Kasumi-1 (cell line): ENCODE data around the gene ARID1B.

Experiments
- DNase-seq, 2 experiments: peaks; one replicate each; lab custom pipeline; 2025; lab: John Stamatoyannopoulos, UW

Gene ARID1B

GRCh38 chr6:157226761-157227160, 449.6 kb downstream of the ARID1B start:
- DNase-seq, result no peak

GRCh38 chr6:157227202-157228166, 450.3 kb downstream of the ARID1B start:
- peak; percentile 26 to 45 for DNase-seq

- DNase-seq, result no peak
Observed at GRCh38 chr6:157228426-157229131, 451.4 kb downstream of the ARID1B start.

GRCh38 chr6:157229132-157229618, 452.0 kb downstream of the ARID1B start:
- DNase-seq, result no peak

- DNase-seq, result no peak
Observed at GRCh38 chr6:157229713-157230112, 452.5 kb downstream of the ARID1B start.

- no peak for DNase-seq
Observed at GRCh38 chr6:157230910-157231309, 453.7 kb downstream of the ARID1B start.

- no peak for DNase-seq
Observed at GRCh38 chr6:157232161-157232895, 455.1 kb downstream of the ARID1B start.

GRCh38 chr6:157233156-157233555, 456.0 kb downstream of the ARID1B start:
- DNase-seq, result no peak

GRCh38 chr6:157233686-157234085, 456.5 kb downstream of the ARID1B start:
- DNase-seq, result no peak

- DNase-seq, result peak; percentile 56 to 68
Observed at GRCh38 chr6:157235600-157236039, 458.4 kb downstream of the ARID1B start.

- DNase-seq, result no peak
Observed at GRCh38 chr6:157236040-157236725, 459.0 kb downstream of the ARID1B start.

GRCh38 chr6:157238346-157238745, 461.2 kb downstream of the ARID1B start:
- DNase-seq, result no peak

- no peak for DNase-seq
Observed at GRCh38 chr6:157239148-157239547, 462.0 kb downstream of the ARID1B start.

- DNase-seq, result no peak
Observed at GRCh38 chr6:157239671-157240058, 462.5 kb downstream of the ARID1B start.

GRCh38 chr6:157240059-157240959, 463.1 kb downstream of the ARID1B start:
- DNase-seq, result no peak

GRCh38 chr6:157240960-157241311, 463.8 kb downstream of the ARID1B start:
- DNase-seq, result no peak

- no peak for DNase-seq
Observed at GRCh38 chr6:157242791-157243190, 465.6 kb downstream of the ARID1B start.

- no peak for DNase-seq
Observed at GRCh38 chr6:157244175-157244574, 467.0 kb downstream of the ARID1B start.

GRCh38 chr6:157244780-157245179, 467.6 kb downstream of the ARID1B start:
- no peak for DNase-seq

GRCh38 chr6:157245436-157245835, 468.3 kb downstream of the ARID1B start:
- no peak for DNase-seq
